Superior temporal gyrus (tissue), 1 donor: Measurements from ENCODE around the gene UHRF2.
"Not testable (repeated sequence)": the region's sequence is repeated elsewhere in the genome, so short reads cannot be mapped to it uniquely, and the experiment has no call there.

ENCODE experiments used
- DNase-seq: peaks from one replicate; pipeline ENCODE4 v3.0.0-alpha.2; 2016; ENCODE audit errors: extremely low spot score

The UHRF2 gene, protein sequence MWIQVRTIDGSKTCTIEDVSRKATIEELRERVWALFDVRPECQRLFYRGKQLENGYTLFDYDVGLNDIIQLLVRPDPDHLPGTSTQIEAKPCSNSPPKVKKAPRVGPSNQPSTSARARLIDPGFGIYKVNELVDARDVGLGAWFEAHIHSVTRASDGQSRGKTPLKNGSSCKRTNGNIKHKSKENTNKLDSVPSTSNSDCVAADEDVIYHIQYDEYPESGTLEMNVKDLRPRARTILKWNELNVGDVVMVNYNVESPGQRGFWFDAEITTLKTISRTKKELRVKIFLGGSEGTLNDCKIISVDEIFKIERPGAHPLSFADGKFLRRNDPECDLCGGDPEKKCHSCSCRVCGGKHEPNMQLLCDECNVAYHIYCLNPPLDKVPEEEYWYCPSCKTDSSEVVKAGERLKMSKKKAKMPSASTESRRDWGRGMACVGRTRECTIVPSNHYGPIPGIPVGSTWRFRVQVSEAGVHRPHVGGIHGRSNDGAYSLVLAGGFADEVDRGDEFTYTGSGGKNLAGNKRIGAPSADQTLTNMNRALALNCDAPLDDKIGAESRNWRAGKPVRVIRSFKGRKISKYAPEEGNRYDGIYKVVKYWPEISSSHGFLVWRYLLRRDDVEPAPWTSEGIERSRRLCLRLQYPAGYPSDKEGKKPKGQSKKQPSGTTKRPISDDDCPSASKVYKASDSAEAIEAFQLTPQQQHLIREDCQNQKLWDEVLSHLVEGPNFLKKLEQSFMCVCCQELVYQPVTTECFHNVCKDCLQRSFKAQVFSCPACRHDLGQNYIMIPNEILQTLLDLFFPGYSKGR

DNA sequence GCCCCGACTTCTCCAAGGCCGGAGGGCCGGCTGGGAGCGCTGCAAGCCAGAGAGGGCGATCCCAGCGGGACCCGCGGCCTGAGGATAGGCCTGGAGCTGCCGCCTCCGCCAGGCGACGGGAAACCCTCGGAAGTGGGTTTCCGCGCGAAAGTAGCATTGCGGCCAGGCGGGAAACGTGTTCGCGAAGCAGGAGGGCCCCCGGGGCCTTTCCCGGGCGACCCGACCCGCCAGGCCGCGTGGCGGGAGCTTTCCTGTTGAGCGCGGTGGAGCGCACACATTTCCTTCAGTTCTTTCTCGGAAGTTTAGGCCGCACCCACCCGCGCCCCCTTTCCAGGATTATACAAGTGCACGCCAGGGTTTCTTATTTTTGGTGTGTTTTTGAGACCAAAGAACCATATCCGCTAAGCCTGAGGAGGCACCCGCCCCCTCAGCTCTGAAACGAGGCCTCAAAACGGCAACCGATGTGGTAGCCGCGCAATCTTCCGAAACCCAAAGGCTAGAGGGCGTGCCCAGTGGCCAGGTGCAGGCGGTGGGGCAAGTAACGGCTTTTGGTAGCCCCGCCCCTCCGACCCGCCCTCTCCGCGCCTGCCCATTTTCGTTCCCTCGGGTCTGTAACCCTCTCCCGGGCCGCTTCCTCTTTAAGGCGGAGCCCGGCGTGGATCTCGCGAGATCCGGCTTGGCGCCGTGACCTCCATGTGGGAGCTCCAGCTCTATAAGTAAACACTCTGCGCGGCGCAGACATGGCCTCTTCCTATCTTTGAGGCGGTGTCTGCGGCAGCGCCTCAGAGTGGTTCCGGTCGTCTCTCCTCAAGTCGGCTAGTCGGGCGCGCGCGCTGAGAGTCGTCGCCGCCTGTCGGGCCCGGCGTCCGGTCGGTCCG lies at the start of gene UHRF2:
Gene UHRF2 (plus strand): TSS at position 713 of the 878 bp plus-strand sequence. CDS start 292 bp downstream, outside the sequence.
- DNase-seq, result peak; percentile 97

DNA sequence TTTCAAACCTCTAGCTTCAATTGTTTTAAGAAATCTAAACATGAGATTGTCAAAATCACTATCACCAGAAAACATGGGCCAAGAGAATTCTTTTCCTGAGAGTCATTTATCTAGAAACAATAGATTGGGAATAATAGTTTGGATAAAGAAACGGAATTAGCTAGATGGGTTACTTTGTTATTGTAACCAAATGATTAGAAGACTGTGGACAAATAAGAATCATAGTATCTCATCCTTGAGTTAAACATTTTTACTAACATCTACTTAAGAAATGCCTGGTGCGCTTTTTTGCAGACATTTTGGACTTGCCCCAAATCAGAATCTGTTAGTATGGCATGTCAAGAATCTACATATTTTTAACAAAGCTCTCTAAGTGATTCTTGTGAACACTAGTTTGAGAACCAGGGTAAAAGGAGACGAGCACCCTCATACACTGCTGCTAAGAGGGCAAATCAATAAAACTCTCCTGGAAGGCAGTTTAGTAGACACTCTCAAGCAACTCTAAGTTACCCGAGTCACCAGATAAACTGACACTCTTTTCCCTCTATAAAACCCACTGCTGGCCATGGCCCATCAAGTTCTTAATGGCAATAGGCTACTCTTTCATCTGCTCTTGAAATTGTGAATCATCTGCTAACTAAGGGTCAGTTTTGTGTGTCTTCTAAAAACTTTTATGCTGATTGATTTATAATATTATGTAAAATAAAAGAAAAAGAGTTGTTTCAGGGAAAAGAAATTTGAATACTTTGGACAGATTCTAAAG lies 45.7 kb upstream of the UHRF2 start:
- DNase-seq, result no peak

DNA sequence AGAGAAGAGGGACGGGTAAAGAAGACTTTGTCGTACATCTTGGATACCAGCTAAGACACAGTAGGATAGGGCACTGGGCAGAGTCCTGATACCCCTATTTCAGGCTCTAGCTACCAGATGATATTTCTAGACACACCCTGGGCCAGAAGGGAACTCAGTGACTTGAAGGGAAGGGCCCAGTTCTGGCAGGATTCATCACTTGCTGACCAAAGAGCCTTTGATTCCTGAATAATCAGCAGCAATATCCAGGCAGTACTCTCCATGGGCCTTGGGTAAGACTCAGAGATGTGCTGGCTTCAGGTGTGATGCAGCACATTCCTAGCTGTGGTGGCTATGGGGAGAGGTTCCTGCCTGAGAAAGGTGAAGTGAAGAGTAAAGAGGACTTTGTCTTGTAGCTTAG lies 44.2 kb upstream of the UHRF2 start:
- no peak for DNase-seq

DNA sequence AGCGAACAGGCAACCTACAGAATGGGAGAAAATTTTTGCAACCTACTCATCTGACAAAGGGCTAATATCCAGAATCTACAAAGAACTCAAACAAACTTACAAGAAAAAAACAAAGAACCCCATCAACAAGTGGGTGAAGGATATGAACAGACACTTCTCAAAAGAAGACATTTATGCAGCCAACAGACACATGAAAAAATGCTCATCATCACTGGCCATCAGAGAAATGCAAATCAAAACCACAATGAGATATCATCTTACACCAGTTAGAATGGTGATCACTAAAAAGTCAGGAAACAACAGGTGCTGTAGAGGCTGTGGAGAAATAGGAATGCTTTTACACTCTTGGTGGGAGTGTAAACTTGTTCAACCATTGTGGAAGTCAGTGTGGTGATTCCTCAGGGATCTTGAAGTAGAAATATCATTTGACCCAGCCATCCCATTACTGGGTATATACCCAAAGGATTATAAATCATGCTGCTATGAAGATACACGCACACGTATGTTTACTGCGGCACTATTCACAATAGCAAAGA lies 31.5 kb upstream of the UHRF2 start:
- not testable (repeated sequence) for DNase-seq

DNA sequence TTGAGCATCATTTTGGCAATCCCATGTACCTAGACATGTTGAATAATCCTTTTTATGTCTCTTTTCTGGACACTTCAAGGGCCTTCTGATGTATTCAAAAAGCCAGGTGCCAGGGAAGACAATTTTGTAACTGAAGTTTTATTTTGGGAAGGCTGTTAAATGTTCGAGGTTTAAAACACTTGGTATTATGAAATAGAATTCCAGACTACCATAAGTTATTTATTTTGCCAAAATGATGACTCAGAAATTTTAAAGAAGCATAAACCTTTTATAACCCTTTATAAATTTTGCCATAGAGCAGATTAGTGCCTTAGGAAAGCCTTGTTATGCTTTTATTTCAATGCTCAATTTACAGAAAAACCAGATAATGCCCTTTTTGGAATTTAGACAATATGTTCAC lies 30.3 kb upstream of the UHRF2 start:
- DNase-seq, result no peak

DNA sequence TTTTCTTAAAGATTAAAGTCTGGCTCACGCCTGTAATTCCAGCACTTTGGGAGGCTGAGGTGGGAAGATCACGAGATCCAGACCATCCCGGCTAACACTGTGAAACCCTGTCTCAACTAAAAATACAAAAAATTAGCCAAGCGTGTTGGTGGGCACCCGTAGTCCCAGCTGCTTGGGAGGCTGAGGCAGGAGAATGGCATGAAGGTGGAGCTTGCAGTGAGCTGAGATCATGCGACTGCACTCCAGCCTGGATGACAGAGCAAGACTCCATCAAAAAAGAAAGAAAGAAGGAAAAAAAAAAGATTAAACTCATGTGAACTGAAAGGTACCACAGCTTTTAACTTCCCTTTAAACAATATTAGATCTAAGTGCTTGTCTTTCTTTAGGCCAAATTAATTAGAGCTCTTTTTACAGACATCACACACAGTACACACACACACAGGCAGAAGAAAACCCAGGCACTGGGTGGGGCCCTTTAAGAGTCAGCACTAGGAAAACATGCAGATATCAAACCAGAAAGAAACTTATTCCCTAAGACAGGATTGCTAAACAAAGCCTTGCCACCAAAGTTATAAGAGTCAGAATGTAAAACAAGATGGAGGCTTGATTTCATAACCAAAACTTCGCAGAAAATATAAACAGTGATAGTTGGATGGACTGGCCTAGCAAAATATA lies 29.3 kb upstream of the UHRF2 start:
- DNase-seq, result no peak

DNA sequence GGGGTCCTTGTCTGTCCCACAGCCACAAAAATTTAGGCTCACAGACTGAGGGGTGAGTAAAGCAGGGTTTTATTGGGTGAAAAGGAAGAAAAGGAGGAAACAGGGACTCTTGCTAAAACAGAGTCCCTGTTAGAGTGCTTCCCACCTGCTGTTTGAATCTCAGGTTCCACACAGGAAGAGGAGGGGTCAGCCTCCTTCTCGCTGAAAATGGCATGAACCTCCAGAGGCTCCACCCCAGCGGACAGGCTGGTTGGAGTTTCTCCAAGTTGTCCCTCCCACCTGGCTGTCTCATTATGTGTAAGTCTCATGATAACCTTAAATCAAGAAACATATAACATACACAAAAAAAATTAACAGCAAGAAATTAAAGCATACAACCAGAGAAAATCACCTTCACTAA lies 28.3 kb upstream of the UHRF2 start:
- no peak for DNase-seq

DNA sequence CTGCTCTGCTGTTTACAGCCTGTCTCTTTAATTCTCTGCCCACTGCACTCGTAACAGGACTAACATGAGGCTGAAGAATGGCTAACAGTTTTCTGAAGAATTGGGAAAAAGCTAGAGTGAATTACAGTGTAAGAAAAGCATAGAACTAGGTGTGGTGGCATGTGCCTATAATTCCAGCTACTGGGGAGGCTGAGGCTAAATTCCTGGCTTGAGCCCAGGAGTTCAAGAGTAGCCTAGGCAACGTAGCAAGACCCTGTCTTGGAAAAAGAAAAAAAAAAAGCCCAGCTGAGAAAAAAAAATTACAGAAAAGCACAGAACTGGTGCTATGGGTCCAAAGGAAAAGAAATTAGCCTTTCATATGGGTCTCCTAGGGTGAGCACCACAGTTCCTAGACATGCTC lies 13.9 kb upstream of the UHRF2 start:
- no peak for DNase-seq

DNA sequence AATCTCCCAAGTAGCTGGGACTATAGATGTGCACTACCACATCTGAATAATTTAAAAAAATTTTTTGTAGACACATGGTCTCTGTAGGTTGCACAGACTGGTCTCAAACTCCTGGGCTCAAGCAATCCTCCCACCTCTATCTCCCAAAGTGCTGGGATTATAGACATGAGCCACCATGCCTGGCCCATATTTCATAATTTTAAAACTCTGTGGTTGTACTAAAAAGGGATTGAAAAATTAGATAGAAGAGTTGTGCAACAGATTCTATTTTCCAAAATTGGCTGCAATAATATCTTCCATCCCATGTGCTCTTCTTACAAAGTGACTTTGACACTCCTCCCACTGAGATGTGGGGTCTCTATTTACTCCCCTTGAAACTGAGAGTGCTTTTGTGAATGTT lies 7.6 kb upstream of the UHRF2 start:
- no peak for DNase-seq

DNA sequence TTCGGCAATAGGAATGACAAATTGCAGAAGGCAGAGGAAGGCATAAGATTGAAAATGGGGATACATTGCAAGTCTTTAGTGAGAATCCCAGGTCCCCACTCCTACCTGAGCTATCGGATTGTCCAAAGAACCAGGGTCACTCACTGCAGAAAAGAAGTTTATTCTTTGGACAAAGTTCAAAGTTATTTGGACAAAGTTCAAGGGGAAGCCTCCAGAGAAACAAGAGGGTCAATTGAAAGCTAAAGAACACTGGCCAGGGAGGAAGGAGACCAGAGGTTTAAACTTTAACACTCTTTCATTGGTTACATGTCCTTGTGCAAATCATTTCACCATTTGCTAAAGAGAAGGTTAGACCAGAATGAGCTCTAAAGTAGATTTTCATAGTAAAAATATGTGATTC lies 5.2 kb upstream of the UHRF2 start:
- no peak for DNase-seq

DNA sequence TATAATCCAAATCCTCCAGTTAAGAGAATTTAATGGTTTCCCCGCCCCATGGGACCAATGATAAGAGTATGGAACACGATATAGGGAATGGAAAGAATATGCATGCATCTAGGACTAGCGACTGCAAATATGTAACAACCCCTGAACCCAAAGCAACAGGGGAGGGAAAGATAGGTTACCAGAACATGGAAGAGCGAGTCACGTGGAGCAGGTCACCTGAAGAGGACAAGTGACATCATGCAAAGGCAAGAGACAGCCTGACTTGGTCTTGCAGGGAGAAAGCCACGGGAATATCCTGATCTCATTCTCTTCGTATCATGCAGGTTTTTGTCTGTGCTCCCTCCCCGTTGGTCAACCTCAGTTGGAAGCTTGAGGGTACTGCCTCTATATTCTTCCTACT lies 4.7 kb upstream of the UHRF2 start:
- DNase-seq, result no peak

DNA sequence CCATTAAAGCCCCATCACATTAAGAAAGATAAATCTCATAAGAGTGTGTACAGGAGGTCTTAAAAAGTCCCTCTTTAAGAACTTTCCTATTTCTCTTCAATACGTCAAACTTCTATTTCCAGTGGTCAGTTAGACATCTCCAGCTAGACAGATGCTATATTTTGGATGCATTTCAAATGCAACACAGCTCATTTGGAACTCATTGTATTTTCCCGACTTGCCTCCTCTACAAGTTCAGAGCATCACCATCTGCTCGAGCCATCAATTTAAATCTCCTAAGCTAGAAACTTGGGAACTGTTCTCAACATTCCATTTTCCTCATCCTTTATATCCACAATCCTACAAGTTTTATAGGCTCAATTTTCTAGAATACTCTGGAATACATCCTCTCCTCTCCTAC lies 3.2 kb upstream of the UHRF2 start:
- DNase-seq, result no peak

DNA sequence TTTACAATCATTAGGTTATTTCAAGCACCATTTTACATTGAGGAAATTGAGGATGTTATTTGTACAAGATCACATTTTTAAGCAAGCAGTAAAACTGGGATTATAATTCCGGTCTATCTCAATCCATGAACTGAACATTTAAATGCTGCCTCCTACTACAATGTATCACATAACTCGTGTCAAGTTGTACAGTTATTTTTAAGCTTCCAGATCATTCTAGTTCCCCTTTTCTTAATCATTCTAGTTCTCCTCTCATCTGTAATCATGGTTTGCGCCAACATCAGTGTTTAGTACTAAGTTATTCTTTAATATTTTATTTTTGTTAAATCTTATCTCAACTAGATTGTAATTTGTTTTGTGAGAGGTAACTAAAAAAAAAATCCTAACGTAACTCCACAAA lies 2.4 kb upstream of the UHRF2 start:
- no peak for DNase-seq

DNA sequence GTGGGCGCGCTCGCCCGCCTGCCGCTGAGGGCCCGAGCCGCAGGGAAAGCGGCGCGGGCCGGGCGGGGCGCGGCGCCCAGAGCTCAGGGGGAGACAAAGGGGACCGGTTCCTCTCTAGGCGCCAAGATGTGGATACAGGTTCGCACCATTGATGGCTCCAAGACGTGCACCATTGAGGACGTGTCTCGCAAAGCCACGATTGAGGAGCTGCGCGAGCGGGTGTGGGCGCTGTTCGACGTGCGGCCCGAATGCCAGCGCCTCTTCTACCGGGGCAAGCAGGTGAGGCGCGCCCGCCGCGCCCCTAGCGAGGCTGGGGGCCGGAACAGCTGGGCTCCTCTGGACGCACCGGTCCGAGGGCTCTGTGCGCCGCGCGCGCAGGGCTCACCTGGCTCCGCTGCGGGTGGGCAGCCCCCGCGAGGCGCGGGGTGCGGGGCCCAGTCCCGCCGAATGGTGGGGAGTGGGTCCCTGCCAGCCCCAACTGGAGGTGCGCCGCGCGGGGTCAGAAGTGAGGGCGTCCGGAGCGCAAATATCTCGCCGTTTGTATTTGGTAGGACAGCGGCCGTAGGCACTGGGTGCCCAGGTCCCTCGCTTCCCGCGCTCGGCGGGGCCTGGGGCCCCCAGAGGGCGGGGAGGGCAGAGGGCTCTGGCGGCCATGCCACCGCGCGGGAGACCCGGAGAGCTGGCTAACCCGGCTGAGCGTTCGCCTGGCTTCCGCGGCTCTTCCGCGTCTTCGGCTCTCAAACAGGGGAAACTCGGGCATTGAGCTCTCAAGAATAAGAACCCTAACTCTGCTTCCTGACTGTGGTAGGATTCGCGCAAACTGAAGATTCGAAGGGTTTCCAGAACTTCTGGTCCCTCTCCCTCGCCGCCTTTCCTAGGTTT lies 607 bp downstream of the UHRF2 start:
- no peak for DNase-seq

DNA sequence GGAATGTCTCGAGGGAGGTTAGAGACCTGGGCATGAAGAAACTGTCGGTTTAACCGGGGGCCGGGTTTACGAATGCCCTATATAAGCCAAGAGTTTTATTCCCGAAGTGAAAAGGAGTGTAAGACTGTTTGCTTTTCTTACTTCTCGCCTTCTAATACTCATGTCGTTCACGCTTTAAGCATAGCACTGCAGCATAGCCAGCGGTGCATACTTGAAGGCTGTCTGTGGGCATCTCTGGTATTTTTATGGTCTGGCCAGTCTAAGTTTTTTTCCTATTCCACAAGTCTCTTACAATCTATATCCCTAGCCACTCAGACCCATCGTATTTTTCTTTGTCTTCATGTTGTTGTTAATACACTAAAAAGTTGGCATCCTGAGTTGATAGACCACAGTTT lies 1.2 kb downstream of the UHRF2 start:
- no peak for DNase-seq

DNA sequence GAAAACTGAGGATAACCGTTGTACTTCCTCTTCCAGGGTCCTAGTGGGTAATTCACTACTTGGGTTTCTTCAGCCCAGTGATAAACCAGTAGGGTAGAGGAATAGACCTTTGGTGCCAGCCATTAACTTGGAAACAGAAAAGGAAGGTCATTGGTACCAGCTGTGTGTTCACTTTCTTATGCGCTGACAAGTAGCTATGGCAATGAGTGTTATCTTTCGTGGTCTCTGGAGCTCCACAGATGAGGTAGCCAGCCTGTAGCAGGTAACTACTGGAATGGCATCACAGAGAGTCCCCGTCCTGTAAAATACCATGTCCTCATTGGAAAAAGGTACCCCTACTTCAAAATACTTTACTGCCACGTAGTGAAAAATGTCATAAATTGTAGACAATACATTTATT lies 2.3 kb downstream of the UHRF2 start:
- DNase-seq, result no peak

DNA sequence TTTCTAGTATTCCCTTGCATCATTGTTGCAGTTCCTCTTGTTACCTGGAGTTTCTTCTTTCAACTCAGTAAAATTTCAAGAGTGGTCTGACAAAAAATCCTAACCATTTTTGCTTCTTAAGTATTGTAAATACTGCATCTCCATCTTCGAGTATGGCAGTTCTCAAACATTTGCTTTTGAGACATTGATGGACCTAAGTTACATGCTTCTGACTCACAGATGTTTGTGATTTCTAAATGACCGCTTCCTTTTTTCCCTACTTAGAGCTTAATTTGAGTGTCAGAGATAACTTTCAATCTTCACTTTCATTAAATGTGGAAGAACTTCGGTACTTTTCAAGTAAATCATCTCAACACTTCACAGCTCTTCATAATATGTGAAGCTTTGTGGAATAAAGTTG lies 4.2 kb downstream of the UHRF2 start:
- no peak for DNase-seq

DNA sequence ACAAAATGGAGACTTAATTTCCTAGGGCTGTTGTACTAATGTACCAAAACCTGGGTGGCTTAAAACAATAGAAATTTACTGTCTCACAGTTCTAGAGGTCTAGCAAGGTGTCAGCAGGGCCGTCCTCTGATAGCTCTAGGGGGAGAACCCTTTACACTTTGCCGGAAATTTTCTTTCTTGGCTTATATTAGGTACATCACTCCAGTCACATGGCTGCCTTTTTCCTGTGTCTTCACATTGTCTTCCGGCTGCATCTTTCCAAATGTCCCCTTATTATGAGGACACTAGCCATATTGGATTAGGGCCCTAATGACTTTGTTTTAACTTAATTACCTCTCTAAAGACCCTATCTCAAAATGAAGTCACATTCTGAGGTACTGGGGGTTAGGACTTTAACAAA lies 5.8 kb downstream of the UHRF2 start:
- no peak for DNase-seq

DNA sequence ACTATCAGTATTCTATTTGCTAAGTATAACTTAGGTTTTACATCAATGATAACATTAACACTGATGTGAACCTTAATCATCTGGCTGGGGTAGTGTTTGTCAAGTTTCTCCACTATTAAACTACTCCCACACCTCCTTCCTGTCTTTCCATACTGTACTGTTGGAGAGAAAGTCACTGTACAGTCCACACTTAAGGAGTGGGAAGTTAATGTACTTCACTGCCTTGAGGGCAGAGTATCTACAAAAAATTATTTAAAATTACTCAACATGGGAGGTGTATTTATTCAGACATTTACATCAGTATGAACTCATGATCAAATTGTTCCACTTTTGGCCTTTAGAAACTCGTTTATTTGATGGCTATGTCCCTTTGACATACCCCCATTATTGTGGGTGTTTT lies 11.9 kb downstream of the UHRF2 start:
- no peak for DNase-seq

DNA sequence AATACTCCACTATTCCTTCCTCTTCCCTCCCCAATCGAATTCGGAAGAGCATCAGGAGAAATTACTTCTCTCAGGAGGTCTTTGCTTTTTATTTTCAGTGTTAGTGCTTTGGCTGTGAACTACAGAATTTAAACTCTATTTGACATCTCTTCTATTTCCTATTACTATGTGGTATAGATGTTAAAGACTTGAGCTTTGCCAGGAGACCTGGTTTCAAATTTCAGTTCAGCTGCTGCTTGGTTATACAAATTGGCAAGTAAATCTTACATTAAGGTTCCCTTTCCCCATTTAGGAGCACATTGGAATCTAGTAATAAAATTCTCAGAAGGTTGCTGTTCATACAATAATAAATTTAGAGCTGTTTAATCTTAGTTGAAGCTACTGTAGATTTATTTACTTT lies 13.1 kb downstream of the UHRF2 start:
- DNase-seq, result no peak
